ENCODE measurements around the gene CABP1.

The CABP1 gene

GRCh38 chr12:120690978-120691377 is 50.6 kb downstream of the CABP1 start:
- DNase-seq (ENCODE audit: low spot score) (no peak), FAIRE-seq (no peak)

DNA sequence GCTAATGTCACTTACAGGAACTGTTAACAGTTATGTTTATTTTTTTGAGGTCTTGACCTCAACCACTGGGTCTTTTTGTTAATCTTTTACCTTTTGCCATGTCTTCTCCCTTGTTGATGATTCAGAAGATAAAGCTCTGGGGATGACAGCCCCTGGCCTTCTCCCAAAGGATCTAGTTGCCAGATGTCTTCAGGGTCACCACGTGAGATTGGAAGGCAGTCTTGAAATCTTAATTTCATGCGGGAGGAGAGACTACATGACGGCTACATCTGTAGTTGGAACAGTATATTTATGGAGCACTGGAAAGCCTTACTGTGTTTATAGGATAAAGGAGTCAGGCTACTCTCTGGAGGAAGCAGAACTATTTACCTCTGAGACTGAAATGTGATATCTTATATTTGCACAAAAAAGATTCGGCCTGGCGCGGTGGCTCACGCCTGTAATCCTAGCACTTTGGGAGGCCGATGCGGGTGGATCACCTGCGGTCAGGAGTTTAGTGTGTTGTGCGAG is 52.2 kb downstream of the CABP1 start:
- no peak for DNase-seq (ENCODE audit: low spot score)
- no peak for FAIRE-seq

GRCh38 chr12:120693848-120694247 is 53.4 kb downstream of the CABP1 start:
- no peak for FAIRE-seq

DNA sequence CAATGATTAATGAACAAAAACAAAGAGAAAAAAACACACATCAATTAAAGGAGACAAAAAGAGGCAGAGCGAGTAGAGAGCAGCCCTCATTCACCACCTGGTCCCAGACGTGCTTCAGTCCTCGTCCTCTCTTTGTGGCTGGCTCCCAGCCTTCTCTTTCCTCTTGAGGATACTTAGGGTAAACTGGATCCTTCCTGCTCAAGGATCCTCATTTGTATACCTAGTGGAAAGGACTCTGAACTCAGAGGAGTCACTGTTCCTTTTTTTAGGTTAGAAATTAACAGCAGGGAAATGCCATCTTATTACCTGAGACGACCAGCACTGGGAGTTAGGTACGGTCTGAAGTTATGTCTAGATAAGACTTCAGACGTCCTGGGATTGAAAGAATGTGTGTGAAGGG is 56.2 kb downstream of the CABP1 start:
- DNase-seq (ENCODE audit: low spot score) (no peak), FAIRE-seq (no peak)

More at GRCh38 chr12:120693848-120694247, 53.4 kb downstream of the CABP1 start:
- no peak for DNase-seq (ENCODE audit: low spot score)

DNA sequence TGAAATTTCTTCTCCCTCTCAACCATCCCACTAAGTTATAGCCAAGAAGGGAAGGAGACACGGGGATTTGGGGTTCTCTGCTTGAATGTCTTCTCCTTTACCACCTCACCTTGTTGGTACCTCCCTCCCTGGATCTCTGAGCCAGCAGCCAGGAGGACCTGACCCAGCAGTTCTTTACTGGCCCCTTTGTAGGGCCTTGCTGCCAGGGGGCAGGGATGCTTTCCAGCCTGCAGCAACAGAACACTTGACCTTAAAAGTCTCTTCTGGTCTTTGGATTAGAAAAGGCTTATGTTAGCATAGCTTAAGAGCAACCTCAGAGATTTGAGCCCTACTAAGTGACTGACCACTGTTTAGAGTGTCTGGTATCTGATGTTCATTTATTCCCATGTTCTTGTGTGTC is 56.9 kb downstream of the CABP1 start:
- DNase-seq (ENCODE audit: low spot score) = no peak
- FAIRE-seq = no peak

DNA sequence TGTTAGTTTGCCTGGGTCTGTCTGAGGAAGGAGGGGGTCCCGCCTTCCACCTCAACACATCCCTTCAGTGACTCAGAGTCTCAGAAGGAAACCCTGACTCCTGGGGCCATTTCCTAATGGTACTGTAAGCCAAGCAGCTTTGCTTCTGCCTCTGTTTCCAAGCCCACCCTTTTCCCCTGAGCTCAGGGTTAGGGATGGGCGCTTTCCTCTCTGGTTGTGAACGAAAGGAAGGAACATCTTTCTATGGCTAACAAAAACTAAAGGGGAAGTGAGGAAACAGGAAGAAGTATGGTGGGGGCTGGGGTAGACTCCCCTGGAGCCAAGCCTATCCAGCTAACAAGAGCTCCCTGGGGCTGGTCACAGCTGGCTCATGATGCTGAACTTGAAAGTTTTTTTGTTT is 58.2 kb downstream of the CABP1 start:
- FAIRE-seq = no peak
- no peak for DNase-seq (ENCODE audit: low spot score)

DNA sequence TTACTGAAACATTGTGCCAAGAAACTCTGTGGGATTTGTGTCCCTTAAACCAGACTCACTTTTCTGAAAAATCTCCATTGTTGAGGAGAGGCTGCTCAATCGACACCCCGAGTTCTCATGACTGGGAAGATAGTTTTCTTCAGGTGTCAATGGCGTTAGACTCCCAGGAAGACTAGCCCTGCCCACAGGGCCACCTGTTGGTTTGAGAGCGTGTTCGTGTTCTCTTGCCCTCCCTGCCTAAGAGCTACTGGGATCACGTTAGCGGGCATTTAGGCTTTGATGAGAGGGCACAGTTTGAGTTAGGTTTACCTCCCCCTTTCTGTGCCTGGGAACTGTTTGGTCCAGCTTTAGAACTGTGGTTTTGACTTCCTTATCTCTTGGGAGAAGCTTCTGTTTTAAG is 59.1 kb downstream of the CABP1 start:
- FAIRE-seq (no peak), DNase-seq (ENCODE audit: low spot score) (no peak)

- FAIRE-seq = no peak
- no peak for DNase-seq (ENCODE audit: low spot score)
Measured at GRCh38 chr12:120700886-120701285, 60.5 kb downstream of the CABP1 start.

GRCh38 chr12:120702637-120703036 is 62.2 kb downstream of the CABP1 start:
- no peak for FAIRE-seq

DNA sequence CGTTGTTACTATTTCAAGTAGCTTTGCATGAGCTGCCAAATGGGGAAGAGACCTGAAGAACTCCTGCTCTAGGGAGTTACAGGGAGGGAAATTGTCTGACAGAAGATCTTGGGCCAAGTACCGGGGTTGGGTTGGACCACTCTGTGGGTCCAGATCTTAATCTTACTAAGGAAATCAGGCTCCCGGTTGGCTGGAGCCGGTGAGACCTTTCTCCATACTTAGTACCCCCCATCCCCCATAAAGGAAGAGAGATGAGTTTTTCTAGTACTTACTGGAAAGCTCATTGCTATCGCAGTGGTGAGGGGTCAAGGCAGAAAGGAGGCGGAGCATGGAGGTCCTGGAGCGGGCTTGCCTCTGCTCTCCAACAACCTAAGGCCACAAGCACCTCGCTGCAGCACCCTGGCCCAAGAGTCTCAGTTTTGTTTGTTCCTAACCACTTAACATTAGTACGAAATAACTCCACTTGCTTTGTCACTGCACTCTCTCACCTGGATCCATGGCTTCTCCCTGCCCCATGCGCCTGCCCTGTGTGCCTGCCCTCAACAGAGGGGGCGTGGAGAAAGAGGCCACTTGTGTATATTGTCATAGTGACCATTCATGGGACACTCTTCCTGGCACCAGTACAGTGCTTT is 63.0 kb downstream of the CABP1 start:
- FAIRE-seq (no peak), DNase-seq (ENCODE audit: low spot score) (no peak)

More at GRCh38 chr12:120702637-120703036, 62.2 kb downstream of the CABP1 start:
- DNase-seq (ENCODE audit: low spot score) = no peak

GRCh38 chr12:120705618-120706017 is 65.2 kb downstream of the CABP1 start:
- DNase-seq (ENCODE audit: low spot score) (no peak), FAIRE-seq (no peak)

GRCh38 chr12:120706029-120706428 is 65.6 kb downstream of the CABP1 start:
- FAIRE-seq = no peak

DNA sequence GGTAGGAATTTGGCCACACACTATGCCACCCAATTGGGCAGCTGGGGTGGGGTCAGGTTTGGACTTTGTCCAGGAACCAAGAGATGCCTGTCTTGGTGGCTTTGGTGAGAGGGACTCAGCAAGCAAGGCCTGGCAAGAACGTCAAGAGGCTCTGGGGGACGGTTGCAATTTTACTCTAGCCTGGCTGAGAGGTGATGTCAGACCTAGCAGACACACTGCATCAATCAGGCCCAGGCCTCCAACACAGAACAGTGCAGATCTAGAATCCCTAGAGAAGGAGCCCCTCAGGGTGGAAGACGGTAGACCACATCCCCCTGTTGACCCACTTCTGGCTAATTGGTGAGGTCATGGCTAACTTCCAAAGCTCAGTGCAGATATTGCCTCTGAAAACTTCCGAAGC is 68.2 kb downstream of the CABP1 start:
- no peak for FAIRE-seq
- DNase-seq (ENCODE audit: low spot score) = no peak

More at GRCh38 chr12:120706029-120706428, 65.6 kb downstream of the CABP1 start:
- no peak for DNase-seq (ENCODE audit: low spot score)

DNA sequence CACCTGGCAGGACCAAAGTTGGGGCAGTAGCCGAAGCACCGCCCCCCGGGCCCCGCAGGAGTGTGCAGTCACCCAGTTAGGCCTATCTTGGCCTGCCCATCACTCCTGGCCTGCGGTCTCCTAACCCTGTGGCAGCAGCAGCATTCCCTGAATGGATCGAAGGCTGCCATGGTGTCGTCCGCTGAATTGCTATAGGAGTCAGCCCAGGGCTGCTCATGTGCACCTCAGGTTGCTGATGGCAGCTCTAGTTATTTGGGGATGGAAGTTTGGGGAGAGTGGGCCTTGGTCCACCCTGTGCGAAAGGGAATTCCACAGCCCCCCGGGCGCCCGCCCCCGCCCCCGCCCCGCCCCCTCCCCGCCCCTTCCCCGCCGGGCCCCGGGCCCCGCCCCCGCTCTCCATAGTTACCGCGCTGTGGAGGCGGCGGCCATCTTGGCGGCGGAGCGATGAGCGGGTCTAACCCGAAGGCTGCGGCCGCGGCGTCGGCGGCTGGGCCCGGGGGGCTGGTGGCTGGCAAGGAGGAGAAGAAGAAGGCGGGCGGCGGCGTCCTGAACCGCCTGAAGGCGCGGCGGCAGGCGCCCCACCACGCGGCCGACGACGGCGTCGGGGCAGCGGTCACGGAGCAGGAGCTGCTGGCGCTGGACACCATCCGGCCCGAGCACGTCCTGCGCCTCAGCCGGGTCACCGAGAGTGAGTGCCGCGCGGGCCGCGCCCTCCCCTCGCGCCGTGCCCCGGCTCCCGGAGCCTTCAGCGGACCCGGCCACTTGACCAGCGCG is 69.8 kb downstream of the CABP1 start, which contains the start of gene UNC119B:
TSS of gene UNC119B (plus strand) at position 428 of the 774 bp plus-strand sequence. CDS start at position 445, 17 bp downstream.
- FAIRE-seq = no peak

GRCh38 chr12:120710805-120711296 is 70.4 kb downstream of the CABP1 start:
- DNase-seq (ENCODE audit: low spot score) (peak; percentile 36), FAIRE-seq (no peak)

More for the DNA sequence above, 69.8 kb downstream of the CABP1 start, which contains the start of gene UNC119B:
- DNase-seq (ENCODE audit: low spot score) = peak; percentile 87

- FAIRE-seq = no peak
- peak; percentile 14 for DNase-seq (ENCODE audit: low spot score)
Measured at GRCh38 chr12:120711411-120711810, 71.0 kb downstream of the CABP1 start.

DNA sequence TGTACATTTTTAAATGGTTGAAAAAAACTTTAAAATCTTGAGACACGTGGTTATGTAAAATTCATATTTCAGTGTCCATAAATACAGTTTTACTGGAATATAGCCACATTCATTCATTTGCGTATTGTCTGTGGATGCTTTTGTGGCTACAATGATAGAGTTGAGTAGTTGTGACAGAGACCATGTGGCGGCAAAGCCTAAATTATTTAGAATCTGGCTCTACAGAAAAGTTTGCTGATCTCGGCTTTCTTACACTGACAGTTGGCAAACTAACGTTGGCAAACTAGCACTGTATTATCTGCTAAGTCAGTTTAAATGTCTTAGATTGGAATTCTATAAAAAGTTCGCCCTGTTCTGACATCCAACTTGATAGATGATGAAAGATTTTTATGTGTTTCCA is 72.2 kb downstream of the CABP1 start:
- FAIRE-seq (no peak), DNase-seq (ENCODE audit: low spot score) (no peak)

GRCh38 chr12:120713861-120714482 is 73.5 kb downstream of the CABP1 start:
- DNase-seq (ENCODE audit: low spot score) (peak; percentile 78), FAIRE-seq (no peak)

Measured in urothelium cell line (cell line).